Measurements from ENCODE around the gene PARP1.
A peak's percentile ranks its signal among the peaks of the same experiment; 100 is the strongest.
"Not testable (repeated sequence)": the region's sequence is repeated elsewhere in the genome, so short reads cannot be mapped to it uniquely, and the experiment has no call there.

Gene PARP1

DNA sequence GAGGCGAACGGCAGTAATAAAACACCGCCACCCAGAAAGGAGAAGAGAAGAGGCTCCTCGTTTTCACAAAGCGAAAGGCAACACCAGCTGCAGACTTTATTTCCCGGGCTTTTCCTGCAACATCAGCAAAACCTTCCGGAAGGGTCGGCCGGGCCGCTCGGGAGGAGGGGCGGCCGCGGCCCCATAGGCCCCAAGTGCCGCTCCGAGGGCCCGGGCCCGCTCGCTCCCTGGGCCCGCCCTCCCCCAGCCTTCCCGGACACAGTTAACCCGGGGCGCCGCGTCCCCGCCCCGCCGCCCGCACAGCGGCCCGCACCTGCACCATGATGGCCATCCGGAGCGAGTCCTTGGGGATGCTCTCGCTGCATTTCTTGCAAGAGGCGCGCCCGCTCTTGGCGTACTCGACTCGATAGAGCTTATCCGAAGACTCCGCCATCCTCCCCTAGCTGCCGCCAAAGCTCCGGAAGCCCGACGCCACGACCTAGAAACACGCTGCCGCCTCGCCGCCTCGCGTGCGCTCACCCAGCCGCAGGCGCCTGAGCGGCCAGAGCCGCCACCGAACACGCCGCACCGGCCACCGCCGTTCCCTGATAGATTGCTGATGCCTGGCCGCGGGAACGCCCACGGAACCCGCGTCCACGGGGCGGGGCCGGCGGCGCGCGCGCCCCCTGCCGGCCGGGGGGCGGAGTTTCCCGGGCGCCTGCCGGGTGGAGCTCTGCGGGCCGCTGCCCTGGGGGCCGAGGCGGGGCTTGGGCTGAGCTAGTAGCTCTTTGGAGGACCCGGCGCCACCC lies at the start of gene PARP1:
TSS of gene PARP1 (minus strand) at position 597 of the 788 bp plus-strand sequence. CDS start at position 433, 164 bp downstream.
- DNase-seq (ENCODE audit: low spot score): peak; percentile 95

DNA sequence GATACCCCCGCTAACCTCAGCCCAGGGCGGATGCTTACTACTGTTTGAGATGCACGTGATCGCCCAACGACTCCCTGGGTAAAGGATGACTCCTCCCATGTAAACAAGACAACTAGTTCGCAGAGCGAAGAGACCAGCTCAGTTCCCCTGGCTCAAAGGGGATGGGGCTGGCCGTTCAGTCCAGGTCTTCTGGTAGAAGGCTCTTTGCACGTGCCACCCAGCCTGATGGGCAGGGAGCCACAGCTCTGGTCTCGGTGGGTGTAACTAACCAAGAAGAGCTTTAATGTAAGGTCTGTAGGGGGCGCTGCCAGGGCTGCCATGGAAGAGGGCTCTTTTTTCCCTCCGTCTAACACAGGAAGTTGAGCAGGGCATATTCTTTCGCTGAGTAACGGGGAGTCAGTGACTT lies 49.4 kb upstream of the PARP1 start:
- DNase-seq (ENCODE audit: low spot score): peak; percentile 65

DNA sequence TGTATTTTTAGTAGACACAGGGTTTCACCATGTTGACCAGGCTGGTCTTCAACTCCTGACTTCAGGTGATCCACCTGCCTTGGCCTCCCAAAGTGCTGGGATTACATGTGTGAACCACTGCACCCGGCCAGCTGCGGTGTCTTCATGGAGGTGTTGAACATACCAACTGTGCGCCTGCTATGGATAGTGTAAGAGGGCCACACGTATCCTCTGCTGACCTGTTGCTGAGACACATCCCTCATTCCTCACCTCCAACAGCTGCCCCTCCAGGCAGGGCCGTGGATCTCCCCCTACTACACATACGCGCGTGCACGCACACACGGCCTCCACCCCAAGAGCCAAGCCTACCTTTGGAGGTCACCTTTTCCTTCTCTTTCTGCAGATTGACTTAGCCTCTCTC lies 48.0 kb upstream of the PARP1 start:
- DNase-seq (ENCODE audit: low spot score): no peak

DNA sequence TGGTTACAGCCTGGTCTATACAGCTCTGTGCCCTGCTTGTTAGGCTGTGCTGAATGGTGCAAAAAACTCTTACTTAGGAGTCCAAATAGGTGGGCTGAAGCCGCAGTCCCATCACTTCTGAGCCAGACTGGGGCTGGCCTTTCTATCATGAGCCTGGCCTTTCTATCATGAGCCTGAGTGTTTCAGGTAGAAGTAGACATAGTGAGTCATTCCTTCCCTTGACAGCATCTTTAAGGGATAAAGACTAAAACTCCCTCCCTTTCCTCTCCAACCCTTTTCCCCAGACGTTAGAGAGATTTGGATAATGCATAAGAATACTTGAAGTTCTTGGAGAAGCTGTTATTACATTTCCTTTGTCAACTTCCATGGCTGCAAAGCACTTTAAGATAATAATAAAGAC lies 46.5 kb upstream of the PARP1 start:
- no peak for DNase-seq (ENCODE audit: low spot score)

DNA sequence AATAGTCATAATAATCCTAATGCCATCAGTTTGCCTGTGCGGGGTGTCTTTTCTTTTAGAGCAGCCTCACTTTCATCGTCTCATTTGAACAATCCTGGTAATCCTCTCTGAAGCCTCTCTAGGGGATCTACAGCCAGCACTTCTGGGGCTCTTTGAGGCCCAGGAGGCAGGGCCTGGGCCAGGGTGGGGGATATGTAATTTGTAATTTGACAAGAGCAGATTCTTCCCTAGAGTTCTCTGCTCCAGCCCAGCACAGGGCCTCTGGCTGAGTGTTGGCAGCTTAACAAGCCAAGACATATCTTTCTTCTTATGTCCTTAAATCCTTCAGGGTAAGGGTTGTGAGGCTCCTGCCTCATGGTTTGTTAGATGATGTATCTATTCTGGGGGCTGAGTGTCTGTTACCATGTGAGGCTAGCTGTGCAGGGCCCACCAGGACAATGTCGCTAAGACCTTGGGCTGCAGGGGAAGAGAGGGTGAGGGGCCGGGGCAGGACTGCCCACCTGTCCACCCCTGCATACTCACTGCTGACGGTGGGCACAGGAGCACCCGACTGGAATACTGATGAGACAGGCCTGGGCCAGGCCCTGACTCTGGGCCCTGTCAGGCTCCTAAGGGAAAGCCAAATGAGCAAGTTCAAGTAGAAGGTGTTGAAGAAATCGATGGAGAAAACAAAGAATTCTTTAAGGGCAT lies 45.3 kb upstream of the PARP1 start:
- DNase-seq (ENCODE audit: low spot score): no peak

DNA sequence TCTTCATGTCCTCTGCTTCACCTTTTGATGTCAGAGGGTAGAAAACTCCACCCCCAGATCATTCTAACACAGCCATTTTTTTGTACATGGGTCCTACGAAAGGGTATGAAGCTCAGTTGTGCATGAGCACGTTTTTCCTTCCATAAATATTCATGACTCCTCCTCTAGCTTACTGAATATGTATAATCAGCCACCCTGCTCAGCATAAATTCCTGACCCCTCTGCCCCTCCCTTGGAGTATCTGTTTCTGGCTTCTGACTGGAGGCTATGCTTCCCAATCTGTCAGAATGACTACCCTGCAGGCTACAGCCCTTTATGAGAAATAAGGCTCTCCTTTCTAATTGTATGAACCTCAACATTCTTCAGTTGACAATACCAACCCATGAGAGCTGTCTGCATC lies 42.8 kb upstream of the PARP1 start:
- DNase-seq (ENCODE audit: low spot score): no peak

DNA sequence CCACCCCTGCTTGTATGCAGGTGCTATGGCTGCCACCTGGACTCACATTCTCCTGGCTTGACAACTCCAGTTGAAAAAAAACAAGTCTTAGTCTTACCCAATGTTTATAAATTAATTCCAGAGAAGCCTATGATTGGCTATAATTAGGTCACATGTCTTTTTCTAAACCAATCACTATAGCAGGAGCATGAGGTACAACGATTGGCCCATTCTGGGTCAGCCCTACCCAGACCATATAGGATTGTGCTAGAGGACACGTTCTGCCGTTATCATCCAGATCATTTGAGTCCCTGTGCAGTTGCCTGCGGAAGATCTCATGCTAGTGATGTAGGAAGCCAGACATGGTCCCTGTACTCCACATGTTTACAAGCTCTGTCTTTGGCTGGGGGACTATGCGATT lies 41.9 kb upstream of the PARP1 start:
- DNase-seq (ENCODE audit: low spot score): no peak

DNA sequence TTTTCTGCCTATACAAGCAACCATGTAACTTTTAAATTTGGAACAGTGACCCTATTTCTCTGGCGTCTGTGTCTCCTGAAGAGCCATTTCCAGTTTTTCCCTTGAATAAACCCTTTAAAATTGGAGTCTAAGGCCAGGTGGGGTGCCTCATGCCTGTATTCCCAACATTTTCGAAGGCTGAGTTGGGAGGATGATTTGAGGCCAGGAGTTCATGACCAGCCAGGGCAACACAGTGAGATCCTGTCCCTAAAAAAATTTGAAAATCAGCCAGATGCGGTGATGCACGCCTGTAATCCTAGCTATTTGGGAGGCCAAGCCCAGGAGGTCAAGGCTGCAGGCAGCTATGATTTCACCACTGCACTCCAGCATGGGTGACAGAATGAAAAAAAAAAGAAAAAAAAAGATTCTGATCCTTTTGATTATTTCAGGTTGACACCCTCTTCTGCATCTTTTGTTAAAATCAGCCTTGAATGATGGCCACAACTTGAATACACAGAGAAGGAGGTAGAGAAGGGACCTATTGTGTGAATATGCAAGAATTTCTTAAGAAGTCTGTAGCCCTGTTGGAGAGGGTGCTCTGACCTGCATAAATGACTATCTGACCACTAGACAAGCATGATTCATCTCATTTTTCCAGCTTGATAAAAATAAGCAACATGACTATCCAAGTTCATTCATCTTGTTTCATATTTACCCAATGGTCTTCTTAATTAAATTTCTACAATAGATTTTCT lies 40.2 kb upstream of the PARP1 start:
- DNase-seq (ENCODE audit: low spot score): no peak

DNA sequence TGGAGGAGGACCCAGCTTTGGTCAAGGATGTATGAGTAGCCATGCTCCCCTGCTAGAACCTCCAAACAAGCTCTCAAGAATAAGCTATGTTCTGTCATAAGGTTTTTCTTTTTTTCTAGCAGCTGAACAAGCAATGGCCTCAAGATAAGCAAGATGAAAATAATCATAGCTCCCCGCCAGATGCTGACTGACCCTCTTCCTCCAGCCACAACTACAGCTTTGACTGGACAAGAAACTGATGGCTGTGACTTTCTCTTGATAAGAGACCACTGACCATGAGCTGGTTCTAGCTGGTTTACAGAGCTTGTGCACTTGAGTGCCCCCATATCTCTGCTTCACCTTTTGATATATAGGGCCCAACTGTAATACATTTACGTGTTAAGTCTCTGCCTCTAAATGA lies 38.2 kb upstream of the PARP1 start:
- DNase-seq (ENCODE audit: low spot score): no peak

DNA sequence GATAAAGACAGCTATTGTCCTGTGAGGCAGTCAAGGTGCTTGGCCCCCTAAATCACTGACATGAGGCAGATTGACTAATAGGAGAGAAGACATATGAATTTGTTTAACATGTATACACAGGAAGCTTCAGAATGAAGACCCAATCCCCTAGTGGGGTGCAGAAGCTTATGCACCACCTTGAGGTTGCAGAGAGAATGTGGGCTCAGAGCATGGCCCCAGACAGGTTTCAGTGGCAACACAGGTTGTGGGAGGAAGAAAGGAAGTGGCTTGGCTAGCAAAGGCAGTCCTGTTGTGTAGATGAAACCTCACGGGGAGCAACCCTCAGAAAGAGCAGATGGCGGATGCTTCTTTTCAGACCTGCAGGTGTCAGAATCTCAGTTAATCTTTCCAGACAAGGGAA lies 37.0 kb upstream of the PARP1 start:
- no peak for DNase-seq (ENCODE audit: low spot score)

DNA sequence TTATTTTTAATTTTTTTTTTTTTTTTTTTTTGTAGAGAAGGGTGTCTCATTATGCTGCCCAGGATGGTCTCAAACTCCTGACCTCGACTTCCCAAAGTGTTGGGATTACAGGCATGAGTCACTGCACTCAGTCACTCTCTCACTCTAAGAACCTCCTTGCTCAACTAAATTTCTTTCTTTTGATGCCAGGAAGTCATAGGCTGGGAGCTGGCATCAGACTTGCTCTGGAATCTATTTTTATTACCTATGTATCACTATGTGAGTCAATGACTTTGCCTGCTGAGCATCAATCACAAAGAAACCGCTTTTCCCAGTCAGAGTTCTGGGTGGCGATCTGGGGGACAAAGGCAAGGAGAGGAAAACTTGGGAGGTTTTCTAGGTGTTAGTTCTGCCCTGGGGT lies 35.5 kb upstream of the PARP1 start:
- no peak for DNase-seq (ENCODE audit: low spot score)

DNA sequence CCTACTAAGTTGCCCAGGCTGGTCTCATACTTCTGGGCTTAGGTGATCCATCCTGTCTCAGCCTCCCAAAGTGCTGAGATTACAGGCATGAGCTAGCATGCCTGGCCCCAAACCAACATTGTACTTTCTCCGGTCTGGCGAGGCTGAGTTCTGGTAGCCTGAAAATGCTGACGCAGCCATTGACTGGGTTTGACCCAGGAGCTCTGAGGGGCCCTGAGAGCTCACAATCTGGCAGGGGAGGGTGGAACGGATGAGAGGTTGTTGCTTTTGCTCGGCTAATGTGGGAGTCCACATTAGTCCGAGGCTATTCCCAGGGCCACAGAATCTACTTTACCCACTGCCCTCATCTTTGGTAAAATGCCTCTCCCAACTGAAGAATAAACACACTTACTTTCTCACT lies 35.1 kb upstream of the PARP1 start:
- DNase-seq (ENCODE audit: low spot score): no peak

DNA sequence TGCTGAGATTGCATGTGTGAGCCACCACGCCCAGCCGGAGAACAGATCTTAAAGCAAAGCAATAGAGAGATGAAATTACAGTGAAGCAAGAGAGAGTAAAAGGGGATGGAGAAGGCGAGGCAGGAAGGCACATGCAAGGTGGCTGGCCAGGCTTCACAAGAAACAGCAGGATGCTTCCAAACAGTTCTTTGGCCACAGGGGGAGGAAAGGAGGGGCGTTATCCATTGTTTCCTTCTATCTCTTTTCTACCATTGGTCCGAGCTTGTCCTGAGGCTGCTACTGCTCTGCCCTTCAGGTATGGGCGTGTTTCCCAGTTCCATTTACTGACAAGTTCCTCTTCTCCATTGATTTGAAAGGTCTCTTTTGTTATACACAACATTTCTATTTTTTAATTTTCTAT lies 33.7 kb upstream of the PARP1 start:
- DNase-seq (ENCODE audit: low spot score): no peak

DNA sequence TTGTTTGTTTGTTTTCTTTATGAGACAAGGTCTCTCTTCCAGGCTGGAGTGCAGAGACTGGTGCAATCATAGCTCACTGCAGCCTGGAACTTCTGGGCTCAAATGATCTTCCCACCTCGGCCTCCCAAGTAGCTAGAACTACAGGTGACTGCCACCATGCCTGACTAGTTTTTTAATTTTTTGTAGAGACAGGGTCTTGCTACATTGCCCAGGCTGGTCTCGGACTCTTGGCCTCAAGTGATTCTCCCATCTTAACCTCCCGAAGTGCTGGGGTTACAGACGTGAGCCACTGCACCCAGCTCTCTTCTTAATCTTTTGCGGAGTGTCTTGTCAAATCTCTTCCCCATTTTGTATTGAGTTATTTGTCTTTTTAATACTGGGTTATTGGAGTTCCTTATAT lies 32.6 kb upstream of the PARP1 start:
- no peak for DNase-seq (ENCODE audit: low spot score)

DNA sequence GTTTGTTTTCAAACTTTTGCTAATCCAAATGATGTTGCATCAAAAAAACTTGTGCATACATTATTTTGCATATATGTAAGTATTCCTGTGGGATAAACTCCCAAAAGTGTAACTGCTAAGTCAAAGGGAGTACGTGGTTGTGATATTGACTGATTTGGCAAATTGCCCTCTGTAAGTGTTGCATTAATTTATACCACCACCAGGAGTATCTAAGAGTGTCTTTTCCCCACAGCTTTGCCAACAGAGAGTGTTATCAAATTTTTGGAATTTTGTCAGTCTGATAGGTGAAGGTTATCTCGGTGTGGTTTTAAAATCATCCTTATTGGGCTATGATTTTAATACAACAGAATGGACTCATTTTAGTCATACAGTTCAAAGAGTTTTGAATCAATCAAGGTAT lies 30.1 kb upstream of the PARP1 start:
- DNase-seq (ENCODE audit: low spot score): no peak

DNA sequence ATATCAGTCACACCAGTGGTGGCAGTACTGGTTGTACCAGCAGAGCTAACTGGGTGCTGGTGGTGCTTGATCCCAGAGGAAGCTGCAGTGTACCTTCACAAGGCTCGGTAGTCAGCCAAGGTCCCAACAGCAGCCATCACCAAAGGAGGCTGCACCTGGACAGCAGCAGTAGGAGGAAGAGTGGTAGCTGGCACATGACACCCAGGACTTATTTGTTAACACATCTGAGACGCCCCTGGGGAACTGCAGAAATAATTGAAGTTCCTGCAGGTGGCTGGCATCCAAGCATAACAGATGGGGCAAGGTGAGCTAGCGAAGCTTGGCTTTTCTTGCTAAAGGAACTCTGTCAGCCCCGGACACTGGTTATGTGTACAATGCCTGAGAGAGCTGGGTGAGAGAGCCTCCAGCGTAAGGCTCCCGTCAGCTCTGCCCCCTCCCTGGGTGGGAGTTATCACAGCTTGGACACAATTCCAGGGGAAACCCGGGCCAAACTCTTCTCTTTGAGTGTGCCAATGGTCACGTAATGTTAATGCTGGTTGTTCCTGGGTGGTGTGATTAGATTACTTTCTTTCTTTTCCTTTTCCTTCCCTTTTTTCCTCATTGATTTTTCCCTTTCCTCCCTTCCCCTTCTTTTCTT lies 29.1 kb upstream of the PARP1 start:
- DNase-seq (ENCODE audit: low spot score): no peak

DNA sequence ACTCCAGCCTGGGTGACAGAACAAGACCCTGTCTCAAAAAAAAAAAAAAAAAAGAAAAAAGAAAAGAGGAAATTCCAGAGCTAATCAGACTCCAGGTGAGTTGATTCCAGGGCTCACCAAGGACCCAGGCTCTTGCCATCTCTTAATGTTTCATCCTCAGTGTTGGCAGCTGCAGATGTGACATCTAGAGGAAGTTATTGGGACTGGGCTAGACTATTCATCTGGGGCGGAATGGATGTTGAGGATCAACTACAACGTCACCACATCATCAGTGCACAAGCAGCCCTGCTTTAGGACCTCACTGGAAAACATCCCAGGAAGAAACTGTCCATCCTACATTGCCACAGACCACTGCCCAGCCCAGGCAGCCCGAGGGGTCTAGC lies 28.6 kb upstream of the PARP1 start:
- no peak for DNase-seq (ENCODE audit: low spot score)

DNA sequence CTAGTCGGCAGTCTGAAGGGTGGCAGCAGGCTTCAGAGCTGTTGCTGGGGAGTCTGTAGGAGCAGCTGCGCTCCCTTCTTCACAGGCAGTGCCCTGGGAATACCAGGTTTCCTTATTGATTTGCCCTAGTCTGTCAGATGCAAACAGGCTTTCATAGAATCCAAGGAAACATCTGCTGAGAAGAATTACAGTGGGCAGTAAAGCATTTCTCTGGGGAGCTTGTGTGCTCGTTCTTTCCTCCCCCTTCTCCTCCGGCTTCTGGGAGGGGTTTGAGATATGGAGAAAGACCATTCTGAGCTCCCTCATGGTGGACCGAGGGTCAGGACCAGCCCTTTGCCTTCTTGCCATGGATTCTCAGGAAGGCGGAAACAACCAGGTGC lies 25.4 kb upstream of the PARP1 start:
- no peak for DNase-seq (ENCODE audit: low spot score)

DNA sequence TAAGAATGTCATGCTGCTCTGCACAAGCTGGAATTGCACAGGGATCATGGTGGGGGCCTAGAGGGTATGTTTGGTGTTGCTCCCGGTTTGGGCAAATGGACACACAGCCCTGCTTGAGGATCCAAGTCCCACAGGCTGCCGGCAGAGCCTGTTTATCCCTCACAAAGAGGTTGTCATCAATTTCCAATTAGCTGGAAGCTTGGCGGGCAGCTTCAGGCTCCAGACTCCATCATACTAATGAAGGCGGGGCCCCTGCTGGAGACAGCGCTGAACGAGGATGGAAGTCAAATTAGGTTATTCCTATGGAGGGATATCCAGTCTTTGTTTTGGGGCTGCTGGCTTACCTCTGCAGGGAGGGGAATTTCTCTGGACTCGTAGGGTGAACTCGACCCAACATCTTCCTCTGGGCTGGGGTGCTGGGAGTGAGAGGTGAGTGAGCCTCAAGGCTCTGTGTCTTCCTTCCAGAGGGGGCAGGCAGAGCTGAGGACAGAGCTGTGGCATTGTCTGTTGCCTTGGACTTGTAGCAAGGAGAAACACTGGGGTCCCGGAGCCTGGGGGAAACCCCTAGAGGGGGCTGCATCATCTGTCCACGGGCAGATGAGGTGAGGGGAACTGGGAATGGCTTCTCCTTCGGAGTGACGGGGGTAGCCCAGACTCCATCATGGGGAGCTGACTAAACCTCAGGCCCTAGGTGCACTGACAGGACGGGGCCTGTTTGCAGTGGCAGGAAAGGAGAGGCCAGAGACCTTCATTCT lies 24.9 kb upstream of the PARP1 start:
- no peak for DNase-seq (ENCODE audit: low spot score)

DNA sequence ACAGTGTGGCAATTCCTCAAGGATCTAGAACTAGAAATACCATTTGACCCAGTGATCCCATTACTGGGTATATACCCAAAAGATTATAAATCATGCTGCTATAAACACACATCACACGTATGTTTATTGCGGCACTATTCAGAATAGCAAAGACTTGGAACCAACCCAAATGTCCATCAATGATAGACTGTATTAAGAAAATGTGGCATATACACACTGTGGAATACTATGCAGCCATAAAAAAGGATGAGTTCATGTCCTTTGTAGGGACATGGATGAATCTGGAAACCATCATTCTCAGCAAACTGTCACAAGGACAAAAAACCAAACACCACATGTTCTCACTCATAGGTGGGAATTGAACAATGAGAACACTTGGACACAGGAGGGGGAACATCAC lies 24.0 kb upstream of the PARP1 start:
- not testable (repeated sequence) for DNase-seq (ENCODE audit: low spot score)

DNA sequence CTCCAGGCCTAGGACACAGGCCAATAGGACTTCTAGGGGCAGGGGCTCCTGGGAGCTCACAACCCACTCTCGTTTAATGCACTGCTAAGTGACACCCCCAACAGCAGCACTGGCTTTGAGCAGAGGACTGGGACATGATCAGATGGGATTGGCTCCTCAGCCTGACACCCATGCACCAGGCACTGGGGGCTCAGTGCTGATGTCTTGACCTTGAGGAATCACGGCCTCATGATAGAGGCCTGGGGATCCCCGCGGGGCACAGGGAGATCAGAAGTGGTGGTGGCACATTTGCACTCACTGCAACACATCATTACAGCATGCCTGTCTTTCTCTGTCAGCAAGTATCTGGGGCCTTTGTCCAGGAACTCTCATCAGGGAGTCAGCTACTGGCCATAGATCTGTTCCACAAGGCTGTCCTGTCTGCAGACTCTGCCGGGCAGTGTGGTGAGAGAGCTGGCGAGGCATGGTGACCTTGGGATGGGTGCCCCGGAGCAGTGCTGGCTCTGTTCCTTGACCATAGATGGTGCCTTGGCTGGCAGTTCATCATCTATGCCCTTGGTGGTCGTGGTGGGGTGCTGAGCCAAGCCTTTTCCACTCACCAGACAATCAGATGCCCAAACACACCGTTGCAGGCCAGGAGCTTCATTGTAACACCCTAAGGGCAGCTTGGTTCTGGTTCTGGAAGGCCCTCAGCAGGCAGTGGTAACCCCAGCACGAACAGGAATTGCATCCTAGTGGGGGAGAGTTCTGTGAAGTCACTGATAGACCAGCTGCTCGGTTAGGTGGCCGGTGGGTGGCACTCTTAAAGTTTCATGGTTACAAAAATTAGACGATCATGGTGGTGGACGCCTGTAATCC lies 22.2 kb upstream of the PARP1 start:
- DNase-seq (ENCODE audit: low spot score): no peak

Measured in iPS-NIHi11 (cell line).